Cardiac muscle cell (in vitro differentiated cells and primary cell): Measurements from ENCODE around the gene DYNLRB1. TPM values are rescaled to one million over a fixed set of nuclear protein-coding genes. Genes with fewer than 3 reads are reported as not detected.

Experiments
- DNase-seq, 2 donors: peaks; one replicate each; pipeline versions ENCODE4 v3.0.0 to v3.0.0-alpha.2; 2010 to 2017; ENCODE audit warnings: low read depth in 1 of 2, low spot score in 1 of 2
- H3K27ac ChIP-seq: fragments of 200-600 bp; sonication (generic); 2 replicates; pipeline ENCODE4 v1.5.1; 2016
- H3K27me3 ChIP-seq: fragments of 200-600 bp; sonication (generic); 2 replicates; pipeline ENCODE4 v1.6.0; 2016; ENCODE audit warnings: control low read depth
- H3K36me3 ChIP-seq: fragments of 200-600 bp; sonication (generic); 2 replicates; pipeline ENCODE4 v1.5.1; 2016; ENCODE audit warnings: control low read depth
- H3K4me1 ChIP-seq: fragments of 200-600 bp; sonication (generic); 2 replicates; pipeline ENCODE4 v1.8.1; 2017; ENCODE audit warnings: low read depth, mild to moderate bottlenecking, mixed run types
- H3K4me3 ChIP-seq: fragments of 200-600 bp; sonication (generic); 2 replicates; pipeline ENCODE4 v1.5.1; 2016; ENCODE audit warnings: mild to moderate bottlenecking
- H3K9me3 ChIP-seq: fragments of 200-600 bp; sonication (generic); 2 replicates; pipeline ENCODE4 v1.5.1; 2017; ENCODE audit warnings: low read depth, mild to moderate bottlenecking, control low read depth
- CTCF ChIP-seq: IDR thresholded peaks from 2 replicates; pipeline ENCODE4 v1.5.1; 2012; ENCODE audit warnings: low read depth, mild to moderate bottlenecking, low read length
- polyA plus RNA-seq: library from polyadenylated mRNA; unstranded; fragments of >200 nt; fragmentation: Nextera tagmentation; extraction: Ambion mirVana; gene quantifications from 2 replicates; pipeline ENCODE4 v1.2.1, GENCODE V29; 2016
- total RNA-seq: library from RNA; depleted of rRNA; stranded (reverse); fragments of >200 nt; gene quantifications from 2 replicates; pipeline ENCODE4 v1.2.3, GENCODE V29; 2016

Gene DYNLRB1
- total and polyA plus RNA-seq, 2 experiments from 2014 or later, result 155 to 330 TPM

GRCh38 chr20:34557936-34558319, 41.7 kb downstream of the DYNLRB1 start:
- Histone ChIP-seq H3K36me3 (no peaks in the 10 kb centered on the region), H3K9me3 (no peaks in the 10 kb centered on the region), H3K4me1 (no peaks in the 10 kb centered on the region), H3K4me3 (peak overlapping the region; percentile 39), H3K27me3 (no peaks in the 10 kb centered on the region), H3K27ac (no peak overlapping the region)
- DNase-seq, result no peak
- no peak for TF ChIP-seq CTCF

GRCh38 chr20:34558320-34559218, 42.3 kb downstream of the DYNLRB1 start, which contains the start of gene MAP1LC3A:
TSS of gene MAP1LC3A (plus strand) at chr20:34558718. CDS start at chr20:34558869, 151 bp downstream.
- Histone ChIP-seq H3K27me3 (no peaks in the 10 kb centered on the region), H3K4me1 (no peaks in the 10 kb centered on the region), H3K36me3 (no peaks in the 10 kb centered on the region), H3K4me3 (peak within 1 kb of the TSS; percentile 39), H3K27ac (no peak within 1 kb of the TSS), H3K9me3 (no peaks in the 10 kb centered on the region)
- peak; percentile 90 to 98 for DNase-seq
- TF ChIP-seq CTCF, result no peak

- H3K27me3 ChIP-seq, result no peaks in the 10 kb centered on the region
- no peaks in the 10 kb centered on the region for H3K4me1 ChIP-seq
- peak; percentile 8 for TF ChIP-seq CTCF
- H3K9me3 ChIP-seq, result no peaks in the 10 kb centered on the region
- H3K27ac ChIP-seq, result no peak overlapping the region
- peak overlapping the region; percentile 39 for H3K4me3 ChIP-seq
- no peaks in the 10 kb centered on the region for H3K36me3 ChIP-seq
- DNase-seq, result peak in 1 of 2 donors; percentile 26
Measured at GRCh38 chr20:34559311-34560140, 43.3 kb downstream of the DYNLRB1 start.

- no peak for TF ChIP-seq CTCF
- Histone ChIP-seq H3K4me1 (no peaks in the 10 kb centered on the region), H3K9me3 (no peaks in the 10 kb centered on the region), H3K27ac (no peak overlapping the region), H3K27me3 (no peaks in the 10 kb centered on the region), H3K36me3 (no peaks in the 10 kb centered on the region), H3K4me3 (no peak overlapping the region)
- no peak for DNase-seq
Measured at GRCh38 chr20:34560141-34560523, 43.9 kb downstream of the DYNLRB1 start.

GRCh38 chr20:34560614-34561013, 44.4 kb downstream of the DYNLRB1 start:
- TF ChIP-seq CTCF, result no peak
- H3K27me3 ChIP-seq, result no peaks in the 10 kb centered on the region
- no peaks in the 10 kb centered on the region for H3K4me1 ChIP-seq
- DNase-seq, result no peak
- no peaks in the 10 kb centered on the region for H3K36me3 ChIP-seq
- no peaks in the 10 kb centered on the region for H3K9me3 ChIP-seq
- no peak overlapping the region for H3K27ac ChIP-seq
- H3K4me3 ChIP-seq, result no peak overlapping the region
